ENCODE data around the gene RAB6A.
"Not testable (repeated sequence)": the region's sequence is repeated elsewhere in the genome, so short reads cannot be mapped to it uniquely, and the experiment has no call there.

Gene RAB6A
- 70.1 to 88.2 (median 73.8) reads per million in 4 donors for total RNA-seq

DNA sequence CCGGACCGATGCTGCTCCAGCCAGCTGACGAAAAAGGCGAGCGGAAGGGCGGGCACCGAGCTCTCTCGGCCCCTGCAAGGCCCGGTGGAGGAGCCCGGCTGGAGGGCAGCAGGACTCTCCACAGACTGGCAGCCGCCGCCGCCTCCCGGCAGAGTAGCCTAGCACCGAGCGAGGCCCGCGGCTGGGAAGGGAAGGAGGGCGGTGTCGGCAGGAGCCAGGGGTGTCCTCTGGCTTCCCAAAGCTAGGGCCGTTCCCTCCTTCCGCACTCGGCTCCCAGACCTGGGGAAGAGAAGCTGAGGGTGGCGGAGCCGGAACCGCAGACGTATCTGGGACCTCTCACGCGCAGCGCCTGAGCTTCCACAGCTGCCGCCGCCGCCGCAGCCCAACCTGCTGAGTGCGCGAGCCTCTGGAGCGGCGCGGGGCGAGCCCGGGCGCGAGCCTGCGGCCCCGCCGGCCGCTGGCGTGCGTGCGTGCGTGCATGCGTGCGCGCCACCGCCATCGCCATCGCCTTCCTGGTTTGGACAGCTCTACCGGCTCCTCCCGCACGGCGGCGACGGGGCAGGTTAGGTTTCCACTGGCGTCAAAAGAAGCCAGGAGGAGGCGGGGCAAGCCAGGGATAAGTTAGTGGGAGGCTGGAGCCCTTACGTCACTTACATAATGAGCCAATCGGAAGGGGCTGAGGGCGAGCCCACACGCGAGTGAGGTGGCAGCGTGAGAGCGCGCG is at the start of gene RAB6A:
RAB6A (minus strand) TSS at position 396 of the 724 bp plus-strand sequence. CDS start 439 bp downstream, outside the sequence.
- peak; percentile 99 to 100 (median 100) for DNase-seq

DNA sequence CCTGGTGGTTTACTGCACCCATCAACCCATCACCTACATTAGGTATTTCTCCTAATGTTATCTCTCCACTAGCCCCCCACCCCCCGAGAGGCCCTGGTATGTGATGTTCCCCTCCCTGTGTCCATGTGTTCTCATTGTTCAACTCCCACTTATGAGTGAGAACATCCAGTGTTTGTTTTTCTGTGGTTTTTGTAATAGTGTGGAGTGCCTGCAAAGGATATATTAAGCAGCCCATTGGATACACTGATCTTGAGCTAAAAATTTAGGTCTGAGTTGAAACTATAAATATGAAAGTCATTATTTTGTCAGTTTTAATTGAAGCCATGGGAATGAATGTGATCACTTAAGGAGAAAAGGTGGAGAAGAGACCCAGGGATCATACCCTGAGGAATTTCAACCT is 49.8 kb upstream of the RAB6A start:
- no peak for DNase-seq

DNA sequence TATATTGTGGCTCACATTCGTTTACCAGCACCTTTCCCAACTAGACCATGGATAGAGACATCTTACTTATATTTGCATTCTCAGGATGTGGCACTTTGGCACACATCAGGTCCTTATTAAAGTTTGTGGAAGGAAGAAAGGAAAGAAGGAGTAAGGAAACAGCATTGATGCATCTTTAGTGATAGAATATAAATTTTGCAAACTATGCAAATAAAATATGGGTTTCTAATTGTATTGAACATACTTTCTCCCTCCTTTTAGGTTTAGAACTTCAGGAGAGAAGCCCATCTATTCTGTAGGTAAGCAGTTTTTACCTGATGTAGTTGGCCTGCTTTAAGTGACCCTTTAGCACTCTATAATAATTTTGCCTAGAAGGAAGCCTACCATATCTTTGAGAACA is 47.2 kb upstream of the RAB6A start:
- no peak for DNase-seq

DNA sequence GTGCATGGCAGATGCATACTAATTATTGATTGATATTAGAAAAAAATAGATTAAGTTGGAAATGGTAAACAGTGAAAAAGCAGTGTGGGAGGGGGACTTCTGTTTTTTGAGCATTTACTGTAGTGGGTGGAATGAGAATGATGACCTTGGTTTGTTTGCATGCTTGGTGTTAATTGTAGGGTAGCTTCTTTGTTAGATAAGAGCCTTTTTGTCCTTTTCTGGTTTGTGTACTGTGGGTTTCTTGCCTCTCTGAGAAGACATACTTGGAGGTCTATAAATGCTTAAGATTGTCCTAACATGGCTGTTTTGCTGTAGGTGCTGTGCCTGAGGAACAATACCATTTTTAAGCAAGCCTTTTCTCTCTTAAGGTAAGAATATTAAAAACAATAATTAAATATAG is 43.8 kb upstream of the RAB6A start:
- no peak for DNase-seq

DNA sequence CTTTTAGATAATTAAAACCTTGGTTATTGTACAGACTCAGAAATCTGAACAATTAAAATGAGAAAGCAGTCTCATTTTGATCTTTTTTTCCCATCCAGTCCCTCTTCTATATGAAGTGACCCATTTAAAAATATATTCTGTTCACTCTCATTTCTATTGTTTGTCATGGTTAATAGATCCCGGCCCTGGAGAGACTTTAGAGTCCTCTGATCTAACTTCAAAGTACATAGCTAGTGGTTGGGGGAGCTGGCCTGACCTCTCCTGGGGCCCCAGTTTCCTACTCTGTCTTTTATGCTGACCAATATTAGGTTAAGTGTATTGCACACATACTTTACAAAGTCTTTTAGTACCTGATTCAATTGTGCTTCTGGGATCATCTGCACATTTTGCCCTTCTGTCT is 40.3 kb upstream of the RAB6A start:
- no peak for DNase-seq

DNA sequence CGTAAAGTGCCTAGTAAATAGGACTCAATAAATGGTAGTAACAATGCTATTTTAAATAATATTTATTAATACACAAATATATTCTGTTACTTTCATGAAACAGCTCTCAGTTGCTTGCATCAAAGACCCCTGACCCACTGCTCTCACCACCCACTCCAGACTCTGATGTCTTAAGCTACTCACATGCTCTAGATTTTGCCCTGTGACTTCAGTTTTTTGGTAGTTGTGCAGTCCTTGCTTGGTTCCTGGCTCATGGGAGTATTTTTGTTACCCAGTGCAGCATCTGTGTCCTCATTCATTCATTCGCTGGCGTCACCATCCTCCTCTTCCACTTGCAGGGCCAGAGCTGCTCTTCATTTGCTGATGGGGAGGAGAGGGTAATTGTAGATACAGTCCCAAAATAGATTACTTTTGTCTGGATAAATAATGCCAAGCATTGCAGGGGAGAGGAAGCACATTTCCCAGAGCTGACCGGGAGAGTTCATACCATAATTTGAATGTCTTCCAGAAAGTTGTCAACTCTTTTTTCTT is 39.5 kb upstream of the RAB6A start:
- DNase-seq, result no peak

DNA sequence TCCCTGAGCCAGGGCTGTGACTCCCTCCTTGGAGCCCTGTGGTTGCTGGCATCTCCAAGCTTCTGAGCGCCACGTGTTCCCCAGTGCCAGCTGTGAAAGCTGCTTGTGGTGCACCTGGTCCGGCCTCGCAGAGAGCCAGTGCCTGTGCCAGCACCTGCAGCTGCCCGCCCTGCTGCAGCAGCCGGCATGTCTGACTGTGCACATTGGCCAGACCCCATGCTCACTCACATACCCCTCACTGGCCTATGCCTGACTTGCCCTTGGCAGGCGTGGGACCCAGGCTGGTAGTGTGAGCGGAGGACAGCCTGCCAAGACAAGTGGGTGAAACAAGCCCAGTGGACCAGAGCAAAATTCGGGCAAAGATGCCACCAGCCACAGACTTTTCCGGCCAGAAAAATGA is 36.6 kb upstream of the RAB6A start:
- DNase-seq, result no peak

DNA sequence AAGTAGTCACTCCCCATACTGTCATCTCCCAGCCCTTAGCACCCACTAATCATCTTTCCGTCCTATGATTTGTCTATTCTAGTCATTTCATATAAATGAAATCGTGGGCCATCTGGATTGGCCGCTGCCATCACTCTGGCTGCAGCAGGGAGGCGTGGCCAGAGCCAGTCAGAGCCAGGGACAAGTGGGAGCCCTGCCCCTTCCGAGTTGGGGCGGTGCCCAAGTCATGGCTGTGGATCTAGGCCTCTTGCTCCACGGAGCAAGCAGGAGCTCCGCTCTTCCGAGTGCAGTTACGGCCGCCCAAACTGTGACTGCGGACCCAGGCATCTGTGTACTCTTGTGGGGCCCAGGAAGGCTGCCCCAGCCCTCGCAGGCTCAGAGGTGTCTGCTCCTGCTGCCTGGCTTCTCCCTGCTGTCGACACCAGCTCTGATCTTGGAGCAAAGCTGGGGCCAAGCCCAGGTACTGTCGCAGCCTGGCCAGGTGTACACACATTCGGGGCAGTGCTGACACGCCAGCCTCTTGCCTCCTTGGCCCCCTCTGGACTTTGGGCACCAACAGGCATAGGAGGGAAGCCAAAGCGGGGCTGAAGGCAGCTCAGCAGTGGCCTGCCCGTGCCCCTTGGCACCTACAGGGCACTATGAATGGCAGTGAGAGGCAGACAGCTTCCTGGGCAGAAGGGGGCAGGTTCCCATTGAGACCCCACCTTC is 35.2 kb upstream of the RAB6A start:
- no peak for DNase-seq

DNA sequence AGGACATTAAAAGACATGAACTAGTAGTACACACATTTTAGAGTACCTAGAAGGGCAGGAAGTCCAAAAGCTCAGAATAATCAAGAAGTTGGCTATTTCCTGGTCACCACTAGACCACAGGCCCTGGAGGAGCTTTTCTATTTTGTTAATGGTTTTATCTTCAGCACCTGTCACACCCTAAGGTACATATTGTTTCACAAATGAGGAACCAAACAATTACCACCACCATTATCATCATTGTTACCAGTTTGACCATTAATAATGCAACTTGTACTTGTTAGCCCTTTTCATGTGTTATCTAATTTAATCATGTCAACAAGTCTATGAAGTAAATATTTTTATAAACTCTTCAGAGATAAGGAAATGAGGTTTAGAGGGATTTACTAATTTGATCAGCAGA is 31.7 kb upstream of the RAB6A start:
- DNase-seq, result no peak

DNA sequence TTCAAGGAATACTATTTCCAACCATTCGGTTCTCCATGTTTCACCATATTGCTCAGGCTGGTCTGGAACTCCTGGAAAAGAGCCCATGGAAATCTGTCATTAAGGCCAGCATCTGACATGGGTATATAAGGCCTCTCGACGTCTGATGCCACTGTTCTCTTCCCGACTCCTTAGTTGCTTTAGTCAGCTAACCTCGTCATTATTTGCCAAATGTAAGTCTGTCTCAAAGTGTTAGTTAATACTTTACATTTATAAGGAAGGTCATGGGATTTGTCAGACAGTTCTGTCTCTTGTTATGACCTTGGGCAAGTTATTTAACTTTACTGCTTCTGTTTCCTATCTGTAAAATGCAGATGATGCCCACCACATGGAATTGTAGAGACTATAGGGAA is 28.4 kb upstream of the RAB6A start:
- DNase-seq, result no peak

DNA sequence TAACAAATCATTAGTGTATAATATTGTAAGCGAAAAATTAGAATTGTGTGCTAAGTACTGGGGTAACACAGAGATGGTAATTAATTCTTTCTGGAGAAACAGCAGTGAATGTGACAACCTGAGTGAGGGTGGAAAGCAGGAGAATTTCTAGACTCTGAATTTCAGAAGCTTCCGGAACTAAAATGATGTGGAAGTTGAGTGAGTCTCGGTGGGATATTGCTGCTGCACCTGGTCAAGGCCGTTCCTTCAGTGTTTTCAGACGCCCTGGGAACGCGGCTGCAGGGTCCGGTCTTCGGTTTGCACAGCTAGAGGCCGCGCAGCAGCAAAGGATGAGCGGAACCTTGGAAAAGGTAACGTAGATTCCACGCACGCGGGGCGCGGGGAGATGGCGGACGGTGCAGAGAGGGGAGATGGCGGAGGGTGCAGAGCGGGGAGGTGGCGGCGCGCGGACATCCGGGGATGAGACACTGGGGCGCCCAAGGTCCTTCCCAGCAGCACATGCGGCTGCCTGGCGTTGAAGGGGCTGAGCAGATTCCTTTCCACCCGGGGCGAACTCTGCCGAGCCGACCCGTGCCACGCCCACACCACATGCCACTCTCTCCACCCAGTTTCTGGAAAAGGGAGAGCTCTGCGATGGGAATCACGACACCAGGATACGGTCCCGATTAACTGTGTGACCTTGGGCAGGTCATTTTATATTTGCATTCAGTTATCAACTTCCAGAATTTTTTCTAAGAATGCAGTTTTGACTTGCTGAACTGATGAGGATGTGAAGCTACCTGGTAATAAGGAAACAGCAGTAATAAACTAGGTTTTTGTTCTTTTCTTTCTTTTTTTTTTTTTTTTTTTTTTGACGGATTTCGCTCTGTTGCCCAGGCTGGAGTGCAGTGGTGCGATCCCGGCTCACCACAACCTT is 27.0 kb upstream of the RAB6A start, which contains the start of gene MRPL48:
MRPL48 (plus strand) TSS at position 232 of the 916 bp plus-strand sequence; CDS start at position 330, 98 bp downstream.
- DNase-seq, result peak; percentile 70 to 93 (median 81)

DNA sequence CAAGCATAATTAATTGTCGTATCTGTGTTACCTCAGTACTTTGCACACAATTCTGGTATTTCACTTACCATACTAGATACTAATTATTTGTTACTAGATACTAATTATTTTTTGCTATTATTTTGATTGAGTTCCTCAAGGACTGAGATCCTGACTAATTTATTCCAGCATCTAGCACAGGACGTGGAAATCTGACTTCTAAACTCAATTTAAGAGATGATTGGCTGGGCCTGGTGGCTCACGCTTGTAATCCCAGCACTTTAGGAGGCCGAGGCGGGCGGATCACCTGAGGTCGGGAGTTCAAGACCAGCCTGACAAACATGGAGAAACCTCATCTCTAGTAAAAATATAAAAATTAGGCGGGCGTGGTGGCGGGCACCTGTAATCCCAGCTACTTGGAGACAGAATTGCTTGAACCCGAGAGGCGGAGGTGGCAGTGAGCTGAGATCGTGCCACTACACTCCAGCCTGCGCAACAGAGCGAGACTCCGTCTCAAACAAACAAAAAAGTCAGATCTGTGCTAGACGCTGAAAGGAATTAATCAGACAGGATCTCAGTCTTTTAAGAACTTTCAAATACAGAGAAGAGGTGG is 26.3 kb upstream of the RAB6A start:
- no peak for DNase-seq

DNA sequence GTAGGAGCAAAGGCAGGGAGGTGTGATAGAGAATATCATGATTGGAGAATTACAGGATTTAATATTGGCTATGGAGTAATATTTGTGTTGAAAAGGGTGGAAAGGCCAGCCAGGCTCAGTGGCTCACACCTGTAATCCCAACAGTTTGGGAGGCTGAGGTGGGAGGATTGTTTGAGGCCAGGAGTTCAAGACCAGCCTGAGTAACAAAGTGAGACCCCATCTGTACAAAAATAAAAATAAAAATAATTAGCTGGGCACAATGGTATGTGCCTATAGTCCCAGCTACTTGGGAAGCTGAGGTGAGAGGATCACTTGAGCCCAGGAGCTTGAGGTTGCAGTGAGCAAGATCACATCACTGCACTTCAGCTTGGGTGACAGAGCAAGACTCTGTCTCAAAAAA is 24.6 kb upstream of the RAB6A start:
- DNase-seq, result not testable (repeated sequence)

DNA sequence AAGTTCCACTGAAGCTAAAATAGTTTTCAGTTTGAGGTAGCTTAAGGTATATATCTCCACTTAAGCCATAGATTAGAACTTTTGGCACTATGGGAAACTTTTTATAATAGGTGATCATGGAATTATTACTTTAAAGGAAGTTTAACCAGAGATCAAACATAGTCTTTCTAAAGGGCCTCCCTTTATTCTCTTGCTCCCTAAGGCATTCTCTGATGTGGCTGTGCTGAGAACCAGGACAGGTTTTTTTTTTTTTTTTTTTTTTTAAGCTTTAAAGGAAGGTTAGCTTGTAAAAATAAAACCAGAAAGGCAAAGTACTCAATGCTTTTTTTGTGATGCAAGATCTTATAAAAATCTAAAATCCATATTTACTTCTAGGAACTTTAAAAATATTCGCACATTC is 23.9 kb upstream of the RAB6A start:
- DNase-seq, result no peak

DNA sequence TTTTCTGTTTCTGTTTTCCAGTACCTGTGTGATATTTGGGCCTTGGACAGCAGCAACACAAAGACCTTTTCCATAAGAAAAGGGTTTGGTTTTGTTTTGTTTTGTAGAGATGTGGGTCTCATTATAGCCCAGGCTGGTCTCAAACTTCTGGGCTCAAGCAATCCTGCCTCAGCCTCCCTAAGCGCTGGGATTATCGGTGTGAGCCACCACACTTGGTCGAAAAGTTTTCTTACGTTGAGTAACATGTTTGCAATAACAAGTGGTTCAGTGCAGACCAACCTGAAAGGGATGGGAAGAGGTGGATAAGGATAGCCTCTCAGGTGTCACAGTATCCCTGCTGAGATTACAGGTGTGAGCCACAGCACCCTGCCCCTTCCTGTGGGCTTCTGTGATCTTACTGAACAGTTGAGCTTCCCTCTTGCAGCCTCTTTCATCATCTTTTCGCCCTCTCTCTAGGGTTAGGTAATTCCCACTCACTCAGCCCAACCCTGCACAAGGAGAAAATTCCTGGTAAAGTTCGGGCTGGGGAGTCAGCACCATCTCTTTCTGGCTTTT is 23.3 kb upstream of the RAB6A start:
- peak in 1 of 5 donors; percentile 48 for DNase-seq

DNA sequence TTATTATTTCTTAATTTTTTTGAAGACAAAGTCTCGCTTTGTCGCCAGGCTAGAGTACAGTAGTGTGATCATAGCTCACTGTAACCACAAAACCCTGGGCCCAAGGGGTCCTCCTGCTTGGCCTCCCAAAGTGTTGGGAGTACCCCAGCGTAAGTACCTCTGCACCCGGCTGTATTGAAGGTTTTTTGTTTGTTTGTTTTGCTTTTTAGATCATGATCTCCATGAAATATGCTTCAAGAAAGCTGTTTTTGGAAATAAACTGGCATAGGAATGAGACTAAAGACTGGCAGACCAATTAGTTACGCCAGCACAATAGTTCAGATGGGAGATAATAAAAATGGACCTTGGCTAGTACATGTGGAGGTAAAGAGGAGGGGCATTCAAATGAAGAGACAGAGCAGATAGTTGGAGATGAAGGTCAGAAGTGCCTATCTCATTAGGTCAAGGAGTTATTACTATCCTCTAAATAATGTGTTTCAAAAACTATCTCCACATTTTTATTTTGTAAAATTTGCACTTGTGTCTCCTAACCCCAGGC is 22.7 kb upstream of the RAB6A start:
- DNase-seq, result no peak

DNA sequence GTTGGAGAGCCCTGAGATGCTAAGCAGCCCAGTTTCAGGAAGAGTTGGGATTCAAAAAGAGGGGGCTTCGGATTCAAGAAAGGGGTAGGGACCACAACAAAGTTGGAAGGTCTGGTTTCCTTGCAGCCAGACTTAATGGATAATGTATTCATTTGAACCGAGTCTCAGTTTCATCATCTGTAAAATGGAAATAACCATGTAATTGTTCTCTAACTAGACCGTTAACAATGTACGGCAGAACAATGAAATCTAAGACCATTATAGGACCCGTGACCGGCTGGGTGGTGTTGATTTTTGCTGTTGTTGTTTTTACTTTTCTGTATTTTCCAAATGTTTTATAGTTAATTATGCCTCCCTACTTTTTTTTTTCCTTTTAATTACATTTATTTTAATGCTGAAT is 20.4 kb upstream of the RAB6A start:
- no peak for DNase-seq

DNA sequence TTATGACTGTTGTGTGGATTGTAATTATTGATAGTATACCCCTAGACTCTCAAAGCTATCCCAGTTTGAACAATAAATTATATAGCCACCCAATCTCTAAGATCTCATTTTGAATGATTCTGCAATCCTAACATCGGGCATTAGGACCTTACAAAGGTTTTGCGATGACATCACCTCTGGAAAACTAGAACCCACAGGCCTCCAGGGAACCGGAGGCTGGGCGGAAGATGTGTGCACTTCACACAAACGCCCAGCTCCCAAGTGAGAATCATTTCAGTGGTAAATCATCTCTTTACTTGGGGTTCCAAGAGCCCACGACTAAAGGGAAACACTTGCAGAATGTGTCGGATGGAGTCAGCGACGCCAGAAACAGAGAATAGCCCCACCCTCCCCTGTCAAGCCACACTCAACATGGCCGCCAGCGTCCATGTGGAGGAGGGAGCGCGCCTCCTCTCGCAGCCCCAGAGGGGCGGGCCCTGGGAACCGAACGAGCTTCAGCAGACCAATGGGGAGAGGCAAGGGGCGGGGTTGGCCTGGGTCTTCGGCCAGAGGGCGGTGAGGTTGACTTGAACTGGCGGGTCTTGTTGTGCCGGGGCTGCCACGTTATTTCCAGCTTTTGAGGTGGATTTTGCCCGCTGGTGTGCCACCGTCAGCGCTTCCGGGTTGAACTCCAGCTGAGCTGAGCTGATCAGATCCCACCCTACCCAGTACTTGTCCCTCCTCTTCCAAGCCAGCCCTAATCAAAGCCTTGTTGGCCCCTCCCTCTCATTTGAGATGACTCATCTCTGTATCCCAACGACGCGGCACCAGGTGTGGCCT is 18.4 kb upstream of the RAB6A start:
- peak; percentile 94 to 99 (median 96) for DNase-seq

DNA sequence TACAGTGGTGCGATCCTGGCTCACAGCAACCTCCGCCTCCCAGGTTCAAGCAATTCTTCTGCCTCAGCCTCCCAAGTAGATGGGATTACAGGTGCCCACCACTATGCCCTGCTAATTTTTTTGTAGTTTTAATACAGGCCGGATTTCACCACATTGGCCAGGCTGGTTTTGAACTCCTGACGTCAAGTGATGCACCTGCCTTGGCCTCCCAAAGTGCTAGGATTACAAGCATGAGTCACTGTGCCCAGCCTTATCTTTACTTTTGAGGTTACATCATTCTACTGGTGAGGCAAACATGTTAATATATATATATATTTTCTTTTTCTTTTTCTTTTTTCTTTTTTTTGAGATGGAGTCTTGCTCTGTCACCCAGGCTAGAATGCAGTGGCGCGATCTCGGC is 9.9 kb upstream of the RAB6A start:
- DNase-seq, result not testable (repeated sequence)

DNA sequence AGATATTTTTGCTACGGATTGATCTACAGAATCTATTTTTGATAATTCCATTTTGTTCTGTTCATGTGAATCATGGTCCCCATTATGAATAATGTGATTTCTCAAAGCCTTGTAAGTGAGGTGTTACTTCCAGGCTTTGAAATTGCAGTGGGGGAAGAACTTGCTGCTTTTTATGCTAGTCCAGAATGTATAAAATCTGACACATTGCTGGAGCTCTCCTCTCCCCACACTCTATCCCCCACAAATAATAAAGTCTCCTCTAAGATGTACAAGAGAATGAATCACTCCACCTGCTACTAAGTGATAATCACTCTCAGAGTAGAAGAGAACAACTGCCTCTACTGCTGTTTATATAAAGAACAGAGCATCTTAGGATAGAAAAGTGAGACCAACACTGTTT is 5.9 kb upstream of the RAB6A start:
- no peak for DNase-seq

DNA sequence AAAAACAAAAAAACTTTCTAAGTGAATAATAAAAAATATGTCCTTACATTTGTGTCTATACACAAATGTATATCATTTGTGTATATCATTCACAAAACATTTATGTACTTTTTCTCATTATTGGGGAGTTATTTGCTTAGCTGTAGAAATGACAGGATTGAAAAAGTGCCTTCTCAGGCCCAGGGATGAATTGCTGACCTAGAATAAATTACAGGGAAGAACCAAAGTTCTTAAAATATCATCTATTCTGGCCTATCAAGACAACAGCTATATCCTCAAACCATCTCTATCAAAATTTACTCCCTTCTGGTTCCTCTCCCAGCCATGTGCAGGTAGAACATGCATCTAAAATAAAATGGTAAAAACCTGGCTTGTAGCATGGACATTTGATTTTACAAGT is 1.9 kb upstream of the RAB6A start:
- DNase-seq, result no peak
